ENCODE data around the gene HNRNPA0.

HNRNPA0 gene

DNA sequence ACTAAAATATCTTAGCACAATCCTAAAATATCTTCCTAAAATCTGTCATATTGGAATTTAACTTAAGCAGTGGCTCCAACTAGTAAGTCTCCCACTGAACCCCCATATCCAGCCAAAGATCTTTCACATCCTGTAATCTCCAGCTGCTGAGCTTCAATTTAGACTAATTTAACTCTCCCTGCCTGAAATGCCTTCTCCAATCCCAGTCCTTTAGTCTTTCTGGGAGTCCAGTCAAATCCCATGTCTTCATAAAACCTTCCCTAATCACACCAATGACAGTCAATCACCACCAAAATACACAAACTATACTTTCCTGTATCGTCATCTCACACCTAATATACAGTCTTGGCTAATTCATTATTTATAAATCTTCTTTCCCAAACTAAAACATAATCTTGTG is 17.7 kb downstream of the HNRNPA0 start:
- Histone ChIP-seq H3K27me3 (ENCODE audit: control insufficient read depth in 3 of 3, insufficient read depth in 3 of 3, low read depth in 1 of 3, low read length in 3 of 3) (peaks cover 0 to 6% (median 0%) of the 10 kb centered on the region in 3 experiments), H3K18ac (ENCODE audit: low read length) (no peak overlapping the region), H3K4ac (ENCODE audit: low read length) (no peak overlapping the region)

DNA sequence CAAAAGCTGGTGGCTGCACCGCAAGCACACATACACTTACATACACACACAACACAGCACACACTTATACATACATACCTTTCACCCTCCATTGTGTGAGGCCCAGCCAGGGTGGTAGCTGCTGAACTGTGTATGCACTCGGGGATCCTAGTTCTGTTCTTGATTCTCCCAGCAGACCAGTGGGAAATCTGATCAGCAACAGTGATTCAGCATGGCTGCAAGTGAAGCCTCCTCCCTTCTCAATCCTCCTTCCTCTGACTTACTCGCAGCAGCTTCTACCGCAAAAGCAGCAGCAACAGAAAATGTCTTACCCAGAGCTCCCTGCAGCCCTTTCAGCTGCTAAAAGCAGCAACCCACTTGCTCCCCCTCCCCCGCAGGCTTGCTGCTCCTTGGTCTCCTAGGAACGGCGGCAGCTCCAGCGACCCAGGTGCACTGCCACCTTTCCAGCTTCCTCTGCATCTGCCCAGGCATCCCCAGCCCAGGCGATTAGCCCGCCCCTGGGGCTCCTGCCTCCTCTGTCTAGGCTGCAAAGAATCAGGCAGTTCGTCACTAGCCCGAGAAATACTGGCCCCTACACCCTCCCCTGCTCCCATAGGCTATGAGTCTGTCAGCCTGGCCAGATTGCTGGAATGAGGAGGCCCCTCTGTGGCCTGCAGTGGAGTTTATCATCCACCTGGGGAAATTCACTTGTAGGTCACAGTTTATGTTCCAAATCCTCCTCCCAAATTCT is 18.4 kb downstream of the HNRNPA0 start, which contains the start of gene KLHL3:
Gene KLHL3 (minus strand): TSS at position 535 of the 730 bp plus-strand sequence. CDS start 443 bp downstream, at position 92.
- peak within 1 kb of the TSS; percentile 72 for H3K4me2 ChIP-seq (ENCODE audit: insufficient read depth, low read length, poor library complexity, severe bottlenecking)
- H2AK5ac ChIP-seq (ENCODE audit: low read depth, low read length), result no peak within 1 kb of the TSS
- peak within 1 kb of the TSS; percentile 49 for H2BK120ac ChIP-seq (ENCODE audit: low read depth, low read length)
- no peak within 1 kb of the TSS for H4K8ac ChIP-seq (ENCODE audit: low read depth, low read length)
- H3K4me3 ChIP-seq (ENCODE audit: low read length in 2 of 2), result peak within 1 kb of the TSS; percentile 57 to 80
- no peak within 1 kb of the TSS for H2BK12ac ChIP-seq (ENCODE audit: low read length)
- peaks cover 9 to 11% of the 10 kb centered on the region in 2 donors for H3K4me1 ChIP-seq (ENCODE audit: control insufficient read depth in 2 of 2, insufficient read depth in 1 of 2, low read depth in 1 of 2, low read length in 2 of 2)
- H3K9me3 ChIP-seq (replicated peaks in 1 of 2; ENCODE audit: control insufficient read depth in 2 of 2, insufficient read depth in 1 of 2, low read depth in 1 of 2, low read length in 2 of 2), result no peaks in the 10 kb centered on the region
- H3K9ac ChIP-seq (ENCODE audit: low read depth, low read length, poor library complexity), result peak within 1 kb of the TSS; percentile 71
- H3K36me3 ChIP-seq (replicated peaks in 1 of 2; ENCODE audit: control insufficient read depth in 2 of 2, insufficient read depth in 2 of 2, low read length in 2 of 2), result no peaks in the 10 kb centered on the region
- H3K23ac ChIP-seq (ENCODE audit: low read depth, low read length, poor library complexity), result peak within 1 kb of the TSS; percentile 60
- peak within 1 kb of the TSS; percentile 89 for H2AFZ ChIP-seq (ENCODE audit: low read length)
- H2BK5ac ChIP-seq (ENCODE audit: low read length), result peak within 1 kb of the TSS; percentile 44
- H3K4ac ChIP-seq (ENCODE audit: low read length), result no peak within 1 kb of the TSS
- peak within 1 kb of the TSS; percentile 5 for H3K14ac ChIP-seq (ENCODE audit: low read length)
- peak within 1 kb of the TSS; percentile 68 for H2BK15ac ChIP-seq (ENCODE audit: low read length)
- WGBS, 2 donors (ENCODE audit: extremely low coverage in 2 of 2, insufficient read length in 2 of 2, insufficient replicate concordance in 1 of 2), result no CpG with 5 or more reads among the region's 12 CpGs
- H3K18ac ChIP-seq (ENCODE audit: low read length), result peak within 1 kb of the TSS; percentile 76
- H3K79me1 ChIP-seq (ENCODE audit: low read depth, low read length), result no peaks in the 10 kb centered on the region
- peaks cover 0 to 6% (median 0%) of the 10 kb centered on the region in 3 experiments for H3K27me3 ChIP-seq (ENCODE audit: control insufficient read depth in 3 of 3, insufficient read depth in 3 of 3, low read depth in 1 of 3, low read length in 3 of 3)
- peak; percentile 67 for DNase-seq (ENCODE audit: low spot score)
- H3K27ac ChIP-seq (replicated peaks; ENCODE audit: low read length), result peak within 1 kb of the TSS; percentile 80
- H4K91ac ChIP-seq (ENCODE audit: low read depth, low read length, poor library complexity), result peak within 1 kb of the TSS; percentile 47

More for the DNA sequence above, 17.7 kb downstream of the HNRNPA0 start:
- no peak overlapping the region for H4K91ac ChIP-seq (ENCODE audit: low read depth, low read length, poor library complexity)
- no peak overlapping the region for H2BK12ac ChIP-seq (ENCODE audit: low read length)
- H3K36me3 ChIP-seq (replicated peaks in 1 of 2; ENCODE audit: control insufficient read depth in 2 of 2, insufficient read depth in 2 of 2, low read length in 2 of 2), result no peaks in the 10 kb centered on the region
- H2BK120ac ChIP-seq (ENCODE audit: low read depth, low read length), result no peak overlapping the region
- H2AK5ac ChIP-seq (ENCODE audit: low read depth, low read length), result no peak overlapping the region
- H2BK5ac ChIP-seq (ENCODE audit: low read length), result no peak overlapping the region
- H4K8ac ChIP-seq (ENCODE audit: low read depth, low read length), result no peak overlapping the region
- H3K4me1 ChIP-seq (ENCODE audit: control insufficient read depth in 2 of 2, insufficient read depth in 1 of 2, low read depth in 1 of 2, low read length in 2 of 2), result peaks cover 9 to 11% of the 10 kb centered on the region in 2 donors
- no peak overlapping the region for H2BK15ac ChIP-seq (ENCODE audit: low read length)
- H3K4me2 ChIP-seq (ENCODE audit: insufficient read depth, low read length, poor library complexity, severe bottlenecking), result no peak overlapping the region
- no peaks in the 10 kb centered on the region for H3K79me1 ChIP-seq (ENCODE audit: low read depth, low read length)
- no peak overlapping the region for H3K14ac ChIP-seq (ENCODE audit: low read length)
- no peak overlapping the region for H2AFZ ChIP-seq (ENCODE audit: low read length)
- WGBS, 2 donors (ENCODE audit: extremely low coverage in 2 of 2, insufficient read length in 2 of 2, insufficient replicate concordance in 1 of 2), result 100% methylated on average over 1 of the region's 1 CpG
- no peak overlapping the region for H3K27ac ChIP-seq (replicated peaks; ENCODE audit: low read length)
- no peak overlapping the region for H3K9ac ChIP-seq (ENCODE audit: low read depth, low read length, poor library complexity)
- no peak overlapping the region for H3K23ac ChIP-seq (ENCODE audit: low read depth, low read length, poor library complexity)
- no peak for DNase-seq (ENCODE audit: low spot score)
- H3K9me3 ChIP-seq (replicated peaks in 1 of 2; ENCODE audit: control insufficient read depth in 2 of 2, insufficient read depth in 1 of 2, low read depth in 1 of 2, low read length in 2 of 2), result no peaks in the 10 kb centered on the region
- H3K4me3 ChIP-seq (ENCODE audit: low read length in 2 of 2), result no peak overlapping the region

DNA sequence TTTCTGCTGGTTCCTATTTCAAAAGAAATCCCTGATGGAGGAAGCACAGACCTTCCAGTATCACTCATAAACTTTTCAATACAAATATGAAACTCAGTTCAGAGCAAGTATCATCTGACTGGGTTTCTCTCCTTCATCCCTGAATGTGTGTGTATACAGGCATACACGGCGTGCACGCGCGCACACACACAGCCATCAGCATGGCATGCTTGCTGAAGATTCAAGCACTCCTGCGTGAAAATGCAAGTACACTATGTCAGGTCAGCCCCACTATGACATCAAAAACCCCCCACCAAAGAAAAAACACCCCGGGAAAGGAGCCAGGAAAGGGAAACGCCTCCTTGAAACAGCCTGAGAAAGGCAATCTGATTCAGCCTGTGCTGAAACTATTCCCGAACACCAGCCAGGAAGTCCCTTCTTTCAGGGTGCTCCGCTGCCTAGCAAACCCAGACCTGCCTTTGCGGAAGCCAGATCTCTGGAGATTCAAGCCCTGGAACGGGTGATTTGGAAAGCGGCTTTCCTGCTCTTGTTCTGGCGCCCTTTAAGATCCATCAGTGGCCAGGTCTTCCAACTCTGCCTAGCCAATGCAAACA is 19.1 kb downstream of the HNRNPA0 start:
- H2BK12ac ChIP-seq (ENCODE audit: low read length), result no peak overlapping the region
- WGBS, 2 donors (ENCODE audit: extremely low coverage in 2 of 2, insufficient read length in 2 of 2, insufficient replicate concordance in 1 of 2), result no CpG with 5 or more reads among the region's 14 CpGs
- DNase-seq (ENCODE audit: low spot score), result peak; percentile 38

DNA sequence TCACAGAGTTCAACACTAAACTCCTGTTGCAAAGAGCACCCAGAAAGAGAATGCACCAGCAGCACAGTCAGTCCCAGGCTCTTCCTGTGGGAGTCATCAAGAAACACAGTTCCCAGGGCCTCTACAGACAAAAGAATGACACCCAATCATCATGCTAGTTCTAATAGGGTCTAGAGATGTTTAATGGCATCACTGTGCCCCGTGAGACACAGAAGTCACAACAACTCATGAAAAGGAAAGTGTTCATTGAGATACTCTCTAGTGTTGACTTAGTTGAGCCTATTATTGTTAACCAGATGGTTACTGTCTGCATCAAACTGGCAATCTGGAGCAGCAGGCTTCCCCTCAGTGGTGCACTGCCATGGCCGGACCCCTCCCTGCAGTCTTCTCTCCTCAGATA is 19.8 kb downstream of the HNRNPA0 start:
- Histone ChIP-seq H2BK5ac (ENCODE audit: low read length) (no peak overlapping the region), H3K23ac (ENCODE audit: low read depth, low read length, poor library complexity) (no peak overlapping the region), H3K4me3 (ENCODE audit: low read length in 2 of 2) (peak overlapping the region in 1 of 2 donors; percentile 57), H3K27me3 (ENCODE audit: control insufficient read depth in 3 of 3, insufficient read depth in 3 of 3, low read depth in 1 of 3, low read length in 3 of 3) (peaks cover 0 to 6% (median 0%) of the 10 kb centered on the region in 3 experiments), H2AK5ac (ENCODE audit: low read depth, low read length) (no peak overlapping the region), H3K14ac (ENCODE audit: low read length) (no peak overlapping the region), H2BK120ac (ENCODE audit: low read depth, low read length) (no peak overlapping the region), H4K8ac (ENCODE audit: low read depth, low read length) (no peak overlapping the region), H3K79me1 (ENCODE audit: low read depth, low read length) (no peaks in the 10 kb centered on the region), H3K4me2 (ENCODE audit: insufficient read depth, low read length, poor library complexity, severe bottlenecking) (peak overlapping the region; percentile 72), H2AFZ (ENCODE audit: low read length) (peak overlapping the region; percentile 89), H3K4me1 (ENCODE audit: control insufficient read depth in 2 of 2, insufficient read depth in 1 of 2, low read depth in 1 of 2, low read length in 2 of 2) (peaks cover 9 to 11% of the 10 kb centered on the region in 2 donors), H4K91ac (ENCODE audit: low read depth, low read length, poor library complexity) (no peak overlapping the region), H3K4ac (ENCODE audit: low read length) (no peak overlapping the region), H3K9me3 (replicated peaks in 1 of 2; ENCODE audit: control insufficient read depth in 2 of 2, insufficient read depth in 1 of 2, low read depth in 1 of 2, low read length in 2 of 2) (no peaks in the 10 kb centered on the region), H3K27ac (replicated peaks; ENCODE audit: low read length) (no peak overlapping the region), H3K36me3 (replicated peaks in 1 of 2; ENCODE audit: control insufficient read depth in 2 of 2, insufficient read depth in 2 of 2, low read length in 2 of 2) (no peaks in the 10 kb centered on the region), H3K18ac (ENCODE audit: low read length) (no peak overlapping the region), H3K9ac (ENCODE audit: low read depth, low read length, poor library complexity) (no peak overlapping the region), H2BK12ac (ENCODE audit: low read length) (no peak overlapping the region), H2BK15ac (ENCODE audit: low read length) (no peak overlapping the region)
- no CpG with 5 or more reads among the region's 2 CpGs for WGBS, 2 donors (ENCODE audit: extremely low coverage in 2 of 2, insufficient read length in 2 of 2, insufficient replicate concordance in 1 of 2)
- no peak for DNase-seq (ENCODE audit: low spot score)

More for the DNA sequence above, 19.1 kb downstream of the HNRNPA0 start:
- Histone ChIP-seq H3K36me3 (replicated peaks in 1 of 2; ENCODE audit: control insufficient read depth in 2 of 2, insufficient read depth in 2 of 2, low read length in 2 of 2) (no peaks in the 10 kb centered on the region), H4K8ac (ENCODE audit: low read depth, low read length) (no peak overlapping the region), H3K9me3 (replicated peaks in 1 of 2; ENCODE audit: control insufficient read depth in 2 of 2, insufficient read depth in 1 of 2, low read depth in 1 of 2, low read length in 2 of 2) (no peaks in the 10 kb centered on the region), H2AFZ (ENCODE audit: low read length) (peak overlapping the region; percentile 89), H2AK5ac (ENCODE audit: low read depth, low read length) (no peak overlapping the region), H3K14ac (ENCODE audit: low read length) (peak overlapping the region; percentile 5), H3K18ac (ENCODE audit: low read length) (peak overlapping the region; percentile 76), H3K4me3 (ENCODE audit: low read length in 2 of 2) (peak overlapping the region; percentile 57 to 80), H4K91ac (ENCODE audit: low read depth, low read length, poor library complexity) (peak overlapping the region; percentile 47), H3K4me2 (ENCODE audit: insufficient read depth, low read length, poor library complexity, severe bottlenecking) (peak overlapping the region; percentile 72), H3K27me3 (ENCODE audit: control insufficient read depth in 3 of 3, insufficient read depth in 3 of 3, low read depth in 1 of 3, low read length in 3 of 3) (peaks cover 0 to 6% (median 0%) of the 10 kb centered on the region in 3 experiments), H3K4me1 (ENCODE audit: control insufficient read depth in 2 of 2, insufficient read depth in 1 of 2, low read depth in 1 of 2, low read length in 2 of 2) (peaks cover 9 to 11% of the 10 kb centered on the region in 2 donors), H3K27ac (replicated peaks; ENCODE audit: low read length) (peak overlapping the region; percentile 80), H3K79me1 (ENCODE audit: low read depth, low read length) (no peaks in the 10 kb centered on the region), H3K4ac (ENCODE audit: low read length) (no peak overlapping the region), H2BK120ac (ENCODE audit: low read depth, low read length) (peak overlapping the region; percentile 49), H2BK5ac (ENCODE audit: low read length) (peak overlapping the region; percentile 44), H3K23ac (ENCODE audit: low read depth, low read length, poor library complexity) (no peak overlapping the region), H3K9ac (ENCODE audit: low read depth, low read length, poor library complexity) (peak overlapping the region; percentile 71), H2BK15ac (ENCODE audit: low read length) (no peak overlapping the region)

Measured in neuronal stem cell (in vitro differentiated cells).